ENCODE measurements around the gene PKHD1.

The PKHD1 gene

GRCh38 chr6:51660767-51661166 is 426.6 kb downstream of the PKHD1 start:
- no peak for TF ChIP-seq POLR2AphosphoS5 (IDR thresholded peaks at IDR 0.05; ENCODE audit: low read depth, low read length)
- TF ChIP-seq FOXP2 (optimal IDR thresholded peaks at IDR 0.05; ENCODE audit: borderline replicate concordance, extremely low read depth, extremely low read length, insufficient read depth) = no peak
- no peak for TF ChIP-seq SIN3A (IDR thresholded peaks at IDR 0.05; ENCODE audit: borderline replicate concordance, insufficient read depth, low read length)
- no peak for TF ChIP-seq REST (IDR thresholded peaks at IDR 0.05; ENCODE audit: insufficient read depth in 1 of 2, low read depth in 2 of 2, low read length in 2 of 2)
- TF ChIP-seq TAF1 (IDR thresholded peaks at IDR 0.05; ENCODE audit: borderline replicate concordance, insufficient read depth, low read length) = no peak

- TF ChIP-seq TAF1 (IDR thresholded peaks at IDR 0.05; ENCODE audit: borderline replicate concordance, insufficient read depth, low read length) (no peak), FOXP2 (optimal IDR thresholded peaks at IDR 0.05; ENCODE audit: borderline replicate concordance, extremely low read depth, extremely low read length, insufficient read depth) (no peak), POLR2AphosphoS5 (IDR thresholded peaks at IDR 0.05; ENCODE audit: low read depth, low read length) (no peak), REST (IDR thresholded peaks at IDR 0.05; ENCODE audit: insufficient read depth in 1 of 2, low read depth in 2 of 2, low read length in 2 of 2) (no peak), SIN3A (IDR thresholded peaks at IDR 0.05; ENCODE audit: borderline replicate concordance, insufficient read depth, low read length) (no peak)
Measured at GRCh38 chr6:51657491-51657890, 429.9 kb downstream of the PKHD1 start.

GRCh38 chr6:51655517-51655916 is 431.9 kb downstream of the PKHD1 start:
- TF ChIP-seq POLR2AphosphoS5 (IDR thresholded peaks at IDR 0.05; ENCODE audit: low read depth, low read length) (no peak), REST (IDR thresholded peaks at IDR 0.05; ENCODE audit: insufficient read depth in 1 of 2, low read depth in 2 of 2, low read length in 2 of 2) (no peak), SIN3A (IDR thresholded peaks at IDR 0.05; ENCODE audit: borderline replicate concordance, insufficient read depth, low read length) (no peak)

GRCh38 chr6:51654647-51655046 is 432.8 kb downstream of the PKHD1 start:
- TF ChIP-seq POLR2AphosphoS5 (IDR thresholded peaks at IDR 0.05; ENCODE audit: low read depth, low read length) = no peak
- TF ChIP-seq SIN3A (IDR thresholded peaks at IDR 0.05; ENCODE audit: borderline replicate concordance, insufficient read depth, low read length) = no peak
- TF ChIP-seq REST (IDR thresholded peaks at IDR 0.05; ENCODE audit: insufficient read depth in 1 of 2, low read depth in 2 of 2, low read length in 2 of 2) = no peak
- no peak for TF ChIP-seq FOXP2 (optimal IDR thresholded peaks at IDR 0.05; ENCODE audit: borderline replicate concordance, extremely low read depth, extremely low read length, insufficient read depth)
- no peak for TF ChIP-seq TAF1 (IDR thresholded peaks at IDR 0.05; ENCODE audit: borderline replicate concordance, insufficient read depth, low read length)

GRCh38 chr6:51651132-51651817 is 436.1 kb downstream of the PKHD1 start:
- TF ChIP-seq FOXP2 (optimal IDR thresholded peaks at IDR 0.05; ENCODE audit: borderline replicate concordance, extremely low read depth, extremely low read length, insufficient read depth) = no peak
- no peak for TF ChIP-seq POLR2AphosphoS5 (IDR thresholded peaks at IDR 0.05; ENCODE audit: low read depth, low read length)
- TF ChIP-seq TAF1 (IDR thresholded peaks at IDR 0.05; ENCODE audit: borderline replicate concordance, insufficient read depth, low read length) = no peak
- no peak for TF ChIP-seq SIN3A (IDR thresholded peaks at IDR 0.05; ENCODE audit: borderline replicate concordance, insufficient read depth, low read length)
- no peak for TF ChIP-seq REST (IDR thresholded peaks at IDR 0.05; ENCODE audit: insufficient read depth in 1 of 2, low read depth in 2 of 2, low read length in 2 of 2)
